Neural progenitor cell (in vitro differentiated cells): ENCODE results near the gene EIF2B5.

Experiments used
- CTCF ChIP-seq: fragments of 200-600 bp; sonication (generic); IDR thresholded peaks from 2 replicates; pipeline ENCODE4 v1.5.1; 2017; ENCODE audit warnings: antibody characterized with exemption, mild to moderate bottlenecking
- EZH2phosphoT487 ChIP-seq: fragments of 200-600 bp; sonication (generic); IDR thresholded peaks from 2 replicates; pipeline ENCODE4 v1.6.1; 2017; ENCODE audit warnings: antibody characterized with exemption

- TF ChIP-seq CTCF: peak; percentile 60
- TF ChIP-seq EZH2phosphoT487: no peak
These were observed 6.1 kb upstream of the EIF2B5 start for GRCh38 chr3:184129012-184129411.
